GM04503 (cell line): ENCODE results near the gene GGT5.
"Not testable (repeated sequence)": the region's sequence is repeated elsewhere in the genome, so short reads cannot be mapped to it uniquely, and the experiment has no call there.

Experiments
- DNase-seq: peaks from one replicate; pipeline ENCODE4 v3.0.0-alpha.2; 2012; ENCODE audit warnings: low read depth

Gene GGT5

GRCh38 chr22:24182900-24183246 lies 62.0 kb downstream of the GGT5 start:
- not testable (repeated sequence) for DNase-seq

GRCh38 chr22:24181996-24182899 lies 62.6 kb downstream of the GGT5 start:
- DNase-seq = no peak

- DNase-seq = no peak
These were observed 63.5 kb downstream of the GGT5 start, which contains the start of gene SUSD2 for GRCh38 chr22:24181088-24181995. SUSD2 (plus strand) TSS chr22:24181487; CDS start chr22:24181520, 33 bp downstream.

GRCh38 chr22:24180316-24181087 lies 64.4 kb downstream of the GGT5 start:
- DNase-seq = no peak

GRCh38 chr22:24179478-24180210 lies 65.2 kb downstream of the GGT5 start:
- DNase-seq = no peak

- no peak for DNase-seq
These were observed 66.1 kb downstream of the GGT5 start for GRCh38 chr22:24178502-24179440.

- no peak for DNase-seq
These were observed 66.9 kb downstream of the GGT5 start for GRCh38 chr22:24178021-24178431.

GRCh38 chr22:24177456-24177855 lies 67.4 kb downstream of the GGT5 start:
- DNase-seq = no peak

GRCh38 chr22:24177045-24177444 lies 67.8 kb downstream of the GGT5 start:
- no peak for DNase-seq

GRCh38 chr22:24176630-24177029 lies 68.3 kb downstream of the GGT5 start:
- no peak for DNase-seq

- DNase-seq = no peak
These were observed 68.8 kb downstream of the GGT5 start for GRCh38 chr22:24176040-24176439.

- DNase-seq = no peak
These were observed 69.6 kb downstream of the GGT5 start for GRCh38 chr22:24175160-24175808.

GRCh38 chr22:24171822-24172221 lies 73.1 kb downstream of the GGT5 start:
- DNase-seq = no peak

- no peak for DNase-seq
These were observed 74.2 kb downstream of the GGT5 start for GRCh38 chr22:24170632-24171031.

- no peak for DNase-seq
These were observed 74.7 kb downstream of the GGT5 start for GRCh38 chr22:24170188-24170587.
